Umbilical cord (tissue), 2 donors: ENCODE measurements around the gene KNCN. TPM values are rescaled to one million over a fixed set of nuclear protein-coding genes. Genes with fewer than 3 reads are reported as not detected.

Source experiments
- DNase-seq: peaks from one replicate; pipeline ENCODE4 v3.0.0-alpha.2; 2015; ENCODE audit warnings: low spot score
- total RNA-seq: library from RNA; depleted of rRNA; stranded (reverse); fragments of >200 nt; gene quantifications from one replicate; pipeline ENCODE4 v1.2.3, GENCODE V29; 2014; ENCODE audit warnings: low replicate concordance; ENCODE audit not compliant: insufficient read depth

The KNCN gene
- not detected for total RNA-seq

DNA sequence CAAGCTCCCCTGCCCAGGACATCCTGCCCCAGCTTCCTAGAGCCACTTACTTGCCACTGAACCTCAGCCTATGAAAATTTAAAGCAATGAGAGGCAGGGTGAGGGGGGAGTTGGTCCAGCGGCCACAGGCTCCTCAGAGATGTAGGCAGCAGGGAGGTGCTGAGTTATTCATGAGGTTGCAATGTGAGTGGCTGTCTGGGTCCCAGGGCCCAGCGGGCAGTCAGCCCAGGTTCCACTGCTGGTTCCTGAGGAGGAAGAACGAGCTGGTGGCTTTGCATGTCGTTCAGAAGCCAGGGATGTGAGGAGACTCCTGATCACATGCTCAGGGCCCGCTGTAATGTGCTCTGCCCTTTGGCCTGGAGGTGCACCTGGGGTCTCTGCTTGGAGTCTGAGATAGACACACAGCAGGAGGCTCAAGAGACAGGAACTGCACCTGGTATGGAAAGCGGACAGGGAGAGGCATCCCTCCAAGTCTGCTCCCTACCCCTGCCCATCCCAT is at the start of gene KNCN:
KNCN (minus strand) TSS at position 51 of the 499 bp plus-strand sequence. CDS start 432 bp downstream, outside the sequence.
- no peak for DNase-seq

DNA sequence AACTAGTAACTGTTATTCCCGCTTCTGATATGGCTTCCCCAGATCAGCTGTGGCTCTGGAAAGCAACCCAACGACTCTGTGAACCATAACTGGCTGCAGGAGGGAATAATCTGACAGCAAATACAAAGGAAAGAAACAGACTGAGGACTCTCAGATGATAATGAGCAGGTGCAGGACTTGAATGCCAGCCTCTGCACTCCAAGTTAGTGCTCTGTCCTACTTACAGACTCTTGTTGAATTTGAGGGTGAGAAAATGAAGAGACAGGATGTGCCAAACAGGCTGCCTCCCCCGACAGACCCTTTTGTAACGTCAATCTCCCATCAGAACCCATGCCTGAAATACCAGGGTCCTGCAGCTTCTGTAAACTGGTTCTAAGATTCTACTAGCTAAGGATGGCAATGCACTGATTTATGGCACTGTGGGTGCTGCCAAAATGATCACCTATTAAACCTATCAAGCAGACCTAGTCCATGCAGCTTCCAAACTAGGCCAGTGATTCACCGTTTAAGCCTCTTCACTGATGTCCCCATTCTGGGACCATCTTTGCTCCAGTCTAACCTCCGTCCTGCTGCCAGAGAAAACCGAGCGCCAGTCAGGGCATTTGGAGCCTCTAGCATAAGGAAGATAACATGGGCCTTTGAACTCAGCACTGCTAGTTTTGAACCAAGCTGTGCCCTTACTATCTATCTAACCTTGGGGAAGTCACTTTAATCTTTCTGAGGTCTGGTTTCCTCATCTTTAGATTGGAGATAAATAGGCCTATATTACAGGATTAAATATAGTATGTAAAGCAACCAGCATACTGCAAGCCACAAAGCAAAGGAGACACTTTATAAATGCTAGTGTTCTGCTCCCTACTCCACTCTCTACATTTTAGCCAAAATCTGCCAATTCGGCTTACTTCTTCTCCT is 47.9 kb upstream of the KNCN start:
- no peak for DNase-seq

DNA sequence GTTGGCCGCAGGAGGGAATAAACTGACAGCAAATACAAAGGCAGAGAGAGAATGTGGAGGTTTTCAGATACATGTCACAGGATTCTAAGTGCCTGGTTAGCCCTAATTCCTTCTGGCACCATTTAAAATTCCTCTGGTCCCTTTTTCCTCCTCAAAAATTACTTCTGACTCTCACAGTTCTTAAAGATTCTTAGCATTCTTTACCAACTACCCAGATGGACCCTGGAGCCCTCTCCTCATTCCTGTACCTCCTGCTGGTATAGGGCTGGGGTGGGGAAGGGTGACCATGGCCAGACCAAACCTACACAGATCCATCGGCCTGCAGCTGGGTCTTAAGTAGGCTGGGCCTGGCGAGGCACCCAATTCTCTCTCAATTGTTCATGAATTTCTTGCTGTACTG is 45.4 kb upstream of the KNCN start:
- DNase-seq: no peak

DNA sequence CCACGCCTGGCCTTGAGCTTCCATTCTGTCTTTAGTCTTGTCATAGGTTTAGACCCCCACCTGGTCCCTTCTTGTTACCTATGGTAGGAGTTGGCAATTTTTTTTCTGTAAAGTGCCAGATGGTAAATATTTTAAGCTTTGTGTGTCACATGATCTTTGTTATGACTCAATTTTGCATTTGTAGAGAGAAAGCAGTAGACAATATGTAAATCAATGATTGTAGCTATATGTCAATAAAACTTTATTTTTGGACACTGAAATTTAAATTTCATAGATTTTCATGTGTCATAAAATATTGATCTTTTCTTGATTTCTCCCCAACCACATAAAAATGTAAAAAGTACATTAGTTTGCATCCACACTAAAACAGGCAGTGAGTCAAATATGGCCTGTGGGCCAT is 44.6 kb upstream of the KNCN start:
- DNase-seq: no peak

DNA sequence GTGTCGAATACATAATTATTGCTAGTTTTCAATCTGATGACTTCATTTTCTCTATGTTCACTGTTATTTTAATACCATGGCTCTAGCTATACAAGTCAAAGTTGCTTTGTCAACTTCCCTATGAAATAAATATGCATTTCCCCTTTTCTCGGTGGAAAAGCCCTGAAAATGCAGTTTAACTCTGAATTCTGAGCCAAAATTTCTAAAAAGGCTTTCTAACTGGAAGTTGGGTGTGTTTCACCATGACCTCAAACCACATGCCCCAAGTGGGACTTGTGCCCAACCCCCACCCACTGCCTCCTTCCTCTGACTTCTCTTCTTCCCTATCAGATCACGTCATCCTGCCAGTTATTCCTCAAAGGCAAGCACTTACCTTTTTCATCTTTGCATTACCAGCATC is 43.7 kb upstream of the KNCN start:
- DNase-seq: peak; percentile 52

DNA sequence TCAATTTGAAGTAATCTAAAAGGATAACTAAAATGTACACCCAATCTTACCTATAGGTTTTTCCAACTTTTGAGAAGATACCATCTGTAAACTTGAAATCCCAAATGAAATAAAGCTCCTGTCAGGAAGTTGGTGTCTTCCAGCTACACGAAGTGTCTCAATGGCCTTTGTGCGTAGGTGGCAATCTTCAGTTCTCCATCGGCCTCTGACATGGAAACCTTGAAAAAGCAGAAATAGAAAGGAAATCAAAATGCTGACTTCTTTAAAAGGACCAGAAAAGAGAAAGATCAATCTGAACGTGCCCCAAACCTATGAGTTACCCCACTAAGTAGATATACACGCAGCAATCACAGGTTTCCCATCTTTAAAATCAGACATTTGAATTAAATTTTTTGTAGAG is 42.6 kb upstream of the KNCN start:
- peak; percentile 39 for DNase-seq

DNA sequence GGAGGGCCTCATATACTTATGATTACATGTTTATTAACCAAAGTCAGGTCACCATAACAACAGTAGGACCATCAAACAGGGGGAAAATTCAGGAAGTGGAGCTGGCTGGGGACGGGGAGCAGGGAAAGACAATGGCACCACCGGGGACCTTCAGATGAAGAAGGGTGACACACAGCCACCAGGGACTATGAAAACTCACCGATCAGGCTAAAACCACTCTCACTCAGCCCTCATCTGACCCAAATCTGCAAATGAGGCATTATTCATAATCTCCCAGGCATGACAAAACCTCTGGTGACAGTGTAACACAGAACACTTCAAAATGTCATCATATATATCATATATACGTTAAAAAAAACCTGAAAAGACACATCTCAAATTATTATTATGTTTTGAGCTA is 41.4 kb upstream of the KNCN start:
- DNase-seq: no peak

DNA sequence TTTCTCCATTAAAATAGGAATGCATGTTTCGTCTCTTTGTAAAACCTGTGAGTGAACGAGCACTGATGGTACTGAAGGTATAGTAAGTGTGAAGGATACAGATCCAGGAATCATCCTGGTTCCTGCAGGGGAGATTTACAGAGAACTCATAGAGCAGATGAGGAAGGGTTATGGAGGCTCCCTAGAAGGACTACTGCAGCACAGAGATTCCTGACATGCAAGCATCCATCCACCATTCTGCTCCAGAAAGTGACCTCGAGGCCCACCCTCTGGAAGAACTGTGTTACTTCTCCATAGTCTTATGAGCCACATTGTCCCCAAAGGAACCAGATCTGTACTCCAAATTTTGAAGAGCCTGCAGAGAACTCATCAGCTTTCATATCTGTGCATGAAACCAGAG is 38.1 kb upstream of the KNCN start:
- DNase-seq: no peak

DNA sequence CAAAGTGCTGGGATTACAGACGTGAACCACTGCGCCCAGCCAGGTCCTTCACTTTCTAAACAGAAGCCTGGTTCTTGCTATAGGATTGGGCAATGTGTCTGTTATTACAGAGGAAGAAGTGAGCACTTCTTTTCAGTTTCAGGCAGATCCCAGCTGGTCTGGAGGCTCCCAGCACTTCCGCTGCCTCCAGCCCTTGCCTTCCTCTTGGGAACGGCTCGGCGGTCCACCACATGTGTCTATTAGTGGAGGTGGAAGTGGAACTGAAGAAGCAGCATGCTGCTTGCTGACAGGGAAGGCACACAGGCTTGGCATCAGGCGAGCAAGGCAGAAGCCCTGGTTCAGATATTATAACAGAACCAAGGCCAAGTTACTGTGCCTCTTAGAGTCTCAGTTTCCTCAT is 35.6 kb upstream of the KNCN start:
- DNase-seq: peak; percentile 50

DNA sequence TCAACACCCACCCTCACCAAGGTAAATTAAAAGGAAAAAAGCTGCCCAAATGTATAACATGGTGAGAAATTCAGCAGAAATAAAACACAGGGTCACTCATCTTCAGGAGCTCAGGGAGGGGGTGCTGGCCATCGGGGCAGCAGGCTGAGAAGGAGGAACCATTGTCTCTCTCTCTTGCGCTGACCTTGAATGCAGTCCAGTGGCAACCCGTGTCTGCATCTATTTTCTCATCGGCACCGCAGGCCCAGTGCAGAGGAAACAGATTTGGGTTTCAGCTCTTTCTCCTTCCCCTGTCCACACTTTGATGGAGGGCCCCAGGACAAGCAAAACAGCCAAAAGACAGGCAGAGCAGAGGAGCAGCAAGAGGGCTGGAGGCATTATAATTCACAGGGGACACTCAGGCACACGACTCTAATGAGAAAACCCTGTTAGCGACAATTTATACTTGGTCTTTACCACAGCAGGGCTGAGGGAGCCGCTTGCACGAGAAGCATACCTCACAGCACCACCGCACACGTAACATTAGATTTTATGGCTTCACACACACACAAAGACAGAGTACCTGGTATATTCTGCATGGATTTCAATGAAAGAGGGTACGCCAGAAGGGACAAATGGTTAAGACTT is 34.0 kb upstream of the KNCN start:
- no peak for DNase-seq

DNA sequence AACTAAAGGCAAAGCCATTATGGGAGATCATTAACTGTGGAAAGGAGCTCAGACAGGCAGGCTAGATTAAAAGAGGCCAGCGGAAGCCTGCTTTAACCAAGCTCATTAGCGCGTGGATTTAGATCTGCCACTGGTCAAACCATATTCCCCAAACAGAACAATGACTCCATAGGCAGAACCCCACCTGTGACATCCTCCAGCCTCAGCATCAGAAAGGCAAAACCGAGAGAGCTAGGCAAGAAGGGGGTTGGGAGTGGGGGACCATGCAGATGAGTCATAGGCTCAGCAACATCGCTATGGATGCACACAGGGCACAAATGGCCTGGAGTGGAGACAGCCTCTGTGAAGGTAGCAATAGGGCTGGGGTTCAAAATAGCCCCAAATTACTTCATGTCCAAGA is 32.0 kb upstream of the KNCN start:
- no peak for DNase-seq

DNA sequence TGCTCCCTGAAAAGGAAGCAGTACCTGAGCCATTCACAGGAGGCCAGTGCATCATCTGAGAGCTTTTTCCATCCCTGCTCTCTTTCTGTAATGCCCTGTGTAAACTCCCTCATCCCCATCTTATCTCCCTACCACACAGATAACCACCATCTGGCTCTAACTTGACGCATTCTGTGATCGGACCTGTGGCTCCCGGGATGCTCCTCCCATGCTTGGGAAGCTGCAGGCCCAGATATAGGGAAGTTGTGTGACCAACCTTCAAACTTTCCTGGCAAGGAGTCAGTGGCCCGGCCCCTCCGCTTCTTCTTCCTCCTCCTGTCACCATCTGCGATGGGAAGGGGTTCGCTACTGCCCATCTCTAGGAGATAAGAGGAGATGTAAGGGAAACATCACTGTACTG is 31.5 kb upstream of the KNCN start:
- peak; percentile 82 for DNase-seq

DNA sequence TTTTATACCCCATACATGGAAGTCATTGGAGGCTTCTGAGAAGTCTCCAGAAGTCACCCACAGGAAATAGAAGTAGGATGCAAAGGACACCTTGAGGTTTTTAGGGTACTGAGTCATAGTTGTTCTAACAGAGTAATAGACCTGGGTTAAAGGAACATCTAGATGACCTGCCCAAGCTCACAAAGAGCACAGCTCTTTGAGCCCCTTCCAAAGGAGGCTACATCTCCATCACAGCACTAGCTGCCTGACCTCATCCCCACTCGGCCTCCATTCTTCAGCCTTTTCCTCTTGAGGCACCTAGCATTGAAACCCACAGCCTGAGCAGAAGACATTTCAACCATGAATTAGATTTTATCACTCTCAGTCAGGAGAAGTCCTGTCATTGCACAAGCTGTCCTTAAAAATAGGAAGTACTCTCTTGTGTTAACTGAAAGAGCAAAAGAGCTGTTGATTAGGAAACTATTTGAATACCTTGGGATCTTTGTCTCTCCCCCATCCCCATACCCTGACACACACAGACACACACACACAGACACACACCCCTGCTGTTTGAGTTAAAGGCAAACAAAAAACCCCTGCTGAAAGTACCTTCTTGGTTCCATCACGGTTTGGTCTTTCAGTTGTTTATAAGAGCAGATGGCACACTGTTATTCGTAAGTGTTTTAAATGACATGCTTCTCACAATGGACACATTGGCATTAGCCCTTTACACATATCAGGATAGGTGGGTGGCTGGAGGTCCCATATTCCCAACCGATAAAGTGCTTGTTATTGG is 30.4 kb upstream of the KNCN start:
- no peak for DNase-seq

DNA sequence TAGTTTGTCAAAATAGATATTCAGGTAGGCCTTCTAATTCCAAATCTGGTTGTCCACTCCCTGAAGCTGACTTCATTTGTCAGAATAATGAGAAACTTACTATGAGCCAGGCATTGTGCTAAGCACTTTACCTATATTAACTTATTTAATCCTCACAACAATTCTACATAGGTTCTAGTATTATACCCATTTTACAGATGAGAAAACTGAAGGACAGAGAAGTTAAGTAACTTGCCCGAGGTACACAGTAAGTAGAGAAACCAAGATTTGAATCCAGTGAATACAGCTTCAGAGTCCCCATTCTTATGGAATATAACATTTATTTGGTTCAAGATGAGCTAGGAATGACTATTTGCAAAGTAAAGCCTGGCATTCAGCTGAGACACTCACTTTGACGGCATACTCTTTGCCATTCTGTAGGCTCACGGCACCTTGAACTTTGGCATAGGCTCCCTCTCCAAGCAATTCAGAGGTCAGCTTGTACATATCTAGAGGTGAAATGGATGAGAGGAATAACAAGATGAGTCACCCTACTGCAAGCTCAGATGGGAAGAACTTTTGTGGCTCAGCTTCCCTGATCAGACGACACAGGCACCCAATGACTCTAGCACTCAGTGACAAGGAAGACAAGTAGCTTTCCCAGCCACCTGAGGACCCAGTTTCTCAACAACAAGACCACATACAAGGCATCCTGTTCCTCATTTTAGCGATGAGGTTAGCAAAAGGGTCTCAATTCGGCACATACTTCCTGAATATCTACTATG is 28.9 kb upstream of the KNCN start:
- DNase-seq: no peak

DNA sequence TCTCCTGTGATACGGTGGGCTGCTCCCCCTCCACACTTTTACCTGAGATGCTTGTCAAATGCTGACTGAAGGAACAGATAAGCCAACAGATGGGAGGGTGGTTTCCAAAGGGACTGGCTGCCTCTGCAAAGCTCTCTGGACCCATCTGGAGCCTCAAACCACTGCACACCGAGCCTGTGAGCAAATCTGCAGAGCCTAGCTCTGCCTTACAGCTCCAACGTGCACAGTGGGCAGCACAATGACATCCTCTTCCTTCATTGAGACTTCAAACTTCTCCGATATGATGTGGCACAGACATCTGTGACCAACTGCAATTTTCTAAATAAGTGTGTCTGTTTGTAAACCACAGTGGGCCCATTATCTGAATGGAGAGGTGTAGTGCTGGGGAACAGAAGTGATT is 26.2 kb upstream of the KNCN start:
- no peak for DNase-seq

DNA sequence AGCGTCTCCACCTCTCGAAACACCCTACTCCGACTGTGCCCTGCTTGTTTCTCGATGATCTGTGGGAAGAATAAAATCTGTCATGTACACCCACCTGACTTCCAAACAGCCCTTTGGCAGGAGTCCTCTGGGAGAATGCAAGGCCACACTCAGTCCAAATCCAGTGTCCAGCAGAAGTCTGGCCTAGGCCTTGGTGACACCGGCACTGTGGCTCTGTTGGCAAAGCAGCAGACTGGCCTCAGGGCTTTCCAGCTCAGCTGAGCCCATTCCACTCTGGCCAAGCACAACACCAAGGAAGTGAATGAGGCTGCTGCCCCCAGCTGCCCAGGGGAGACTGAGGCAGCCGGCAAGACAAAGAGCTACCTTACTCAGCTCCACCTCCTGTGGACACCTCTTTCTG is 25.1 kb upstream of the KNCN start:
- no peak for DNase-seq

DNA sequence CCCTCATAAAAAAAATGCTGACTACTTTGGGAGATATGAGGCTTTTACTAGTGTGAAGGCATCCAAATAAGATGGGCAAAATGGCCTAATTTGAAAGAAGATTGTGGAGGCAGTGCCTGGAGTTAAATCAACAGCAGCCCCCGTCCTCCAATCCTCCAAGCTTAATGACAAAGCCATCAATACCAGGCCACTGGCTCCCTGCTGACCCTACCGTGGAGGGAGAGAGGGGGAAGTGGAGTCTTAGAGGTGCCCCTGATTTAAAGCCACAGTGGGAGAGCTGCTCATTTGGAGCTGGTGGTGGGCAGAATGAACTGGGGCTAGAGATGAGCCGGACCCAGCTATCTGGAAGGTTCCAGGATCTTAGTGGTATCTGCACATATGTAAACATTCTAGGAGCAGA is 24.3 kb upstream of the KNCN start:
- DNase-seq: no peak

DNA sequence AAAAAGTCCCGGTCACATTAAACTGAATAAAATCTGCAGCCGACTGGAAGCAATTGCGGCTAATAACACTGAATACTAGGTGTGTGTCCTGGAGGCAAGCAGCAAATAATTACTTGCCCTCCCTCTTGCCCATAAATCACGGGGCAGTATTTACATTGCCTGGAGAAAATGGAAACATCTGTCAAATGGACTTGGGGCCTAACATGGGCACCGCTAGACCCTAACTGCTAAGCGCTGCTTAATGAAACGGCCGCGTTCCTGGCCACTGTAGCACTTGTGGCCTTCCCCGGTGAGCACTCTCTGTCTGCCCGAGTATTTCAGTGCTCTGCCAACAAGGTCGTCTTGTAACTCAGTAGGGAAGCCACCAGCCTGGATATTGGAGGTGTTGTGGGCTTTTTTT is 23.9 kb upstream of the KNCN start:
- no peak for DNase-seq

DNA sequence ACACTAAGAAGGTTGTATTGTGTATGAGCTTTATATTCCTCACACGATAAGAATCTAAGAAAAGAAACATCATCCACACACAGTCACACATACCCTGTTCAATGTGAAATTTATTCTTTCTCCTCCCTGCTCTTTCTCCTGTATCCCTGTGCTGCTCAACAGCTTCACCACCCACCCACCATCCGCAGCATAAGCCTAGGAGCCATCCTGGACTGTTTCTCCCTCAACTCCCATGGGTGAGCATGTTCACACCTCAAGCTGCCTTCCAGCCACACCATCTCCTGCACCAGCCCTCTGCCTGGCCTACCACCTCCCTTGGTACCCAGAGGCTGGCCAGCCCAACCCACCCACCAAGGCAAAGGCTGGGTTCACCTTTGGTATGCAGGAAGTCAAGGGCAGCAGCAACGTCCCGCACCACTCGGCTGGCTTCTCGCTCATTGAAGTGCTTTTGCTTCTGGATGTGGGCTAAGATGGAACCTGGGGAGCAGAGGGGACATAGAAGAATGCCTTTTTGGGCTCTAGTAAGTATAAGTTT is 20.3 kb upstream of the KNCN start:
- no peak for DNase-seq

DNA sequence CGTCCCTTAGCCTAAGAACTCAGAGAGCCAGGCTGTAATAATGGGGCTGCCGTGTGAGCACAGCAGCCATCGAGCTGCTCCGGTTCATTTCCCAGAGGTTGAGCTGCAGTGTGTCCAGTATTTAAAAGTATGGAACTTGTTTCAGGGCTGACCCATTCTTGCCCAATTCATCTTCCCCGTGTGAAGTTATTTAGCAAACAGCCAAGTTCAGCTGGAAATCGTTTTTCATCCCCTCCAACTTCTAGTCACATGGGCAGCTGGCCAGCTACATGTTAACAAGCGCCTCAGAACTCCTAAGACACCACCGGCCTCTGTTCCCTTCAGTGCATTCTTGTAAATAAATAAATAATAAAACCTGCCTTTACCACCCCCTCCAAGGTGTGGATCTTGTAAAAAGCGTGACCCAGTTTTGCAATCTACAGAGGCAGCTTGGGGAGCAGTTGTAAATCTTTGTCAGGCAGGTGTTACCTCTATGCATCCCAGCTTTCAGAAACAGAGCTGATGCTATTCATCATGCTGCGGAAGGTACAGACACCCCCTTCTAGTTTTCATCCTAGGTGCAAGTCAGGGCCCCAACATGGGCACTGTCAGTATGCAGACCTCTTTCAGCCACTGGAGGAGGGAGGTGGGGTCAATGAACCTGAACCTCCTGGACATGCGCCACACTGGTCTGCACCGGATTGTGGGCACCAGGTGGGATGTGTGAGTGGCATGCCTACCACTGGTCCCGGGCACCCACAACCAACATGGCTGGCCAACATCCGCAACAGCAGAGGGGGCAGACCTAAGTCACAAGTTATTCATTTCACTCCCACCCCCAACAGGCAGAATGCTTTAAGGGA is 18.7 kb upstream of the KNCN start:
- DNase-seq: no peak
